HG03097 (cell line): ENCODE measurements around the gene USP6NL.
"Not testable (repeated sequence)": the region's sequence is repeated elsewhere in the genome, so short reads cannot be mapped to it uniquely, and the experiment has no call there.

ENCODE experiments used
- ATAC-seq: cut with Tn5 transposase; IDR thresholded peaks from one replicate; pipeline ENCODE4 v1.9.1; 2021; ENCODE audit not compliant: unreplicated experiment, low FRiP score

USP6NL gene

GRCh38 chr10:11521860-11522259 lies 89.6 kb downstream of the USP6NL start:
- no peak for ATAC-seq

- ATAC-seq = no peak
These were observed 90.6 kb downstream of the USP6NL start for GRCh38 chr10:11520892-11521291.

GRCh38 chr10:11517150-11517549 lies 94.3 kb downstream of the USP6NL start:
- no peak for ATAC-seq

- no peak for ATAC-seq
These were observed 95.1 kb downstream of the USP6NL start for GRCh38 chr10:11516431-11516746.

- ATAC-seq = no peak
These were observed 95.6 kb downstream of the USP6NL start for GRCh38 chr10:11515596-11516430.

- ATAC-seq = no peak
These were observed 97.7 kb downstream of the USP6NL start for GRCh38 chr10:11513727-11514126.

- no peak for ATAC-seq
These were observed 98.9 kb downstream of the USP6NL start for GRCh38 chr10:11512596-11512995.

GRCh38 chr10:11511321-11511720 lies 100.1 kb downstream of the USP6NL start:
- no peak for ATAC-seq

GRCh38 chr10:11510736-11511135 lies 100.7 kb downstream of the USP6NL start:
- no peak for ATAC-seq

GRCh38 chr10:11510281-11510680 lies 101.2 kb downstream of the USP6NL start:
- no peak for ATAC-seq

- ATAC-seq = no peak
These were observed 102.4 kb downstream of the USP6NL start for GRCh38 chr10:11509036-11509435.

- ATAC-seq = no peak
These were observed 105.1 kb downstream of the USP6NL start for GRCh38 chr10:11506247-11506789.

GRCh38 chr10:11505639-11506038 lies 105.8 kb downstream of the USP6NL start:
- ATAC-seq = no peak

GRCh38 chr10:11504566-11505285 lies 106.7 kb downstream of the USP6NL start:
- no peak for ATAC-seq

- ATAC-seq = no peak
These were observed 109.8 kb downstream of the USP6NL start for GRCh38 chr10:11501600-11501999.

GRCh38 chr10:11499425-11500071 lies 111.9 kb downstream of the USP6NL start:
- ATAC-seq = no peak

GRCh38 chr10:11498399-11498798 lies 113.1 kb downstream of the USP6NL start:
- no peak for ATAC-seq

GRCh38 chr10:11494923-11495322 lies 116.5 kb downstream of the USP6NL start:
- not testable (repeated sequence) for ATAC-seq

- ATAC-seq = no peak
These were observed 117.8 kb downstream of the USP6NL start for GRCh38 chr10:11493646-11494045.

- ATAC-seq = no peak
These were observed 120.4 kb downstream of the USP6NL start for GRCh38 chr10:11491087-11491486.

- no peak for ATAC-seq
These were observed 121.9 kb downstream of the USP6NL start for GRCh38 chr10:11489591-11489990.
